Natural killer cell (primary cell): ENCODE data around the gene GLRX. TPM values are rescaled to one million over a fixed set of nuclear protein-coding genes. Genes with fewer than 3 reads are reported as not detected.

Experiments
- ATAC-seq, 3 donors: fragments of 150-1000 bp in 2 of 3; fragments of 200-7000 bp in 1 of 3; cut with Tn5 transposase; 1 replicate in 1 of 3; 2 replicates in 2 of 3; pipeline ENCODE4 v1.10.0; 2021; ENCODE audit warnings: mild to moderate bottlenecking in 2 of 3, moderate library complexity in 2 of 3
- DNase-seq, 2 donors: peaks; one replicate each; pipeline versions ENCODE4 v3.0.0 to v3.0.0-alpha.2; 2013 to 2021; ENCODE audit warnings: mixed read lengths in 1 of 2
- H3K27ac ChIP-seq: one replicate; pipeline ENCODE4 v1.5.1; 2013; ENCODE audit warnings: mild to moderate bottlenecking, low read length
- H3K27me3 ChIP-seq: one replicate; pipeline ENCODE4 v1.6.1; 2013; ENCODE audit warnings: low read length; ENCODE audit not compliant: control insufficient read depth, insufficient read depth
- H3K36me3 ChIP-seq: one replicate; pipeline ENCODE4 v1.6.1; 2013; ENCODE audit warnings: low read length; ENCODE audit not compliant: control insufficient read depth, insufficient read depth
- H3K4me1 ChIP-seq: one replicate; pipeline ENCODE4 v1.6.1; 2013; ENCODE audit warnings: low read length; ENCODE audit not compliant: control insufficient read depth, insufficient read depth
- H3K4me3 ChIP-seq: one replicate; pipeline ENCODE4 v1.5.1; 2013; ENCODE audit warnings: low read length
- H3K9me3 ChIP-seq: one replicate; pipeline ENCODE4 v1.6.1; 2013; ENCODE audit warnings: low read length; ENCODE audit not compliant: control insufficient read depth, insufficient read depth
- H3K27ac Mint-ChIP-seq, 2 donors: one replicate each; pipeline ENCODE4 v1.8.0; 2022; ENCODE audit warnings: mild to moderate bottlenecking in 2 of 2, mixed read lengths in 2 of 2, moderate library complexity in 1 of 2
- H3K27me3 Mint-ChIP-seq, 2 donors: one replicate each; pipeline ENCODE4 v1.8.0; 2022; ENCODE audit warnings: low read depth in 2 of 2, mixed read lengths in 2 of 2
- H3K36me3 Mint-ChIP-seq: one replicate; pipeline ENCODE4 v1.8.0; 2022; ENCODE audit warnings: mixed read lengths
- H3K4me1 Mint-ChIP-seq, 2 donors: one replicate each; pipeline ENCODE4 v1.8.0; 2022; ENCODE audit warnings: mixed read lengths in 2 of 2
- H3K4me3 Mint-ChIP-seq: one replicate; pipeline ENCODE4 v1.8.0; 2022; ENCODE audit warnings: mild to moderate bottlenecking, moderate library complexity, mixed read lengths
- H3K9me3 Mint-ChIP-seq, 2 donors: one replicate each; pipeline ENCODE4 v1.8.0; 2022; ENCODE audit warnings: mixed read lengths in 2 of 2
- CTCF ChIP-seq: fragments of 200-600 bp; IDR thresholded peaks from one replicate; pipeline ENCODE4 v1.8.0; 2022; ENCODE audit warnings: antibody characterized with exemption
- WGBS: methylation state at CpG from one replicate; pipeline ENCODE4 v1.1.7; 2013; ENCODE audit warnings: missing lambda C conversion rate; ENCODE audit not compliant: insufficient coverage; 5-methylcytosine and 5-hydroxymethylcytosine counted together
- intact Hi-C: fragments of 100-400 bp; cut with micrococcal nuclease; formaldehyde crosslinking; loops from one replicate; pipeline ENCODE4 v1.14.2; 2022
- total RNA-seq, 4 donors: library from RNA; stranded (reverse); fragments of 120-200 nt in 1 of 4; gene quantifications; one replicate each; pipeline versions ENCODE4 v1.2.3 to v1.2.4, GENCODE V29; 2013 to 2022

Gene GLRX
- total RNA-seq, 3 donors from 2014 or later (not counting 1 experiment from before 2014, with no cell fraction given), result 59.2 to 102 (median 62.5) TPM

DNA sequence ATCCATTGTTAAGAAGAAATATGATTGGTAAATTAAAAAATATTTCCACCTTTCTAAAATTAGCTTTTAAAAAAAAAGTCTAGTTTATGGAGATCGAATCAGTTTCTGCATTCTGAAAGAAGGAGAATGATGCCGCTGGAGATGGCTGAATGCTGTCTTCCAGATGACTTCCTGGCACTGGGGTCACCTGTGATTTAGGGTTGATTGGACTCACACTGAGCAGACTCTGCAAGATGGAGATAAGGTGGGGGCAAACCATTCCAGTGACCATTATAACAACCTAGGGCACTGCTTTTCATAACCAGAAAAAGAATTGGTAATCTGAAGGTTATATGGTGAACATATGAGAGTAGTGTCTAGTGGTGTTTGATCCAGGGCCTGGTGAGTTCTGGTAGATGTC, 50.6 kb downstream of the GLRX start:
- DNase-seq, result no peak
- Histone ChIP-seq H3K4me3 (no peak overlapping the region), H3K9me3 (no peaks in the 10 kb centered on the region), H3K36me3 (no peaks in the 10 kb centered on the region), H3K27ac (no peak overlapping the region), H3K4me1 (peaks cover 10% of the 10 kb centered on the region), H3K27me3 (no peaks in the 10 kb centered on the region)
- Mint-ChIP-seq H3K27ac (peak overlapping the region; percentile 89 to 91), H3K9me3 (no peaks in the 10 kb centered on the region), H3K27me3 (no peaks in the 10 kb centered on the region), H3K4me1 (peaks cover 27 to 32% of the 10 kb centered on the region in 2 donors), H3K36me3 (no peaks in the 10 kb centered on the region), H3K4me3 (no peak overlapping the region)
- 96% methylated on average over 2 of the region's 2 CpGs for WGBS
- no peak for ATAC-seq
- intact Hi-C loops, result no loop called here
- TF ChIP-seq CTCF, result no peak

- no peak overlapping the region for H3K4me3 ChIP-seq
- Mint-ChIP-seq H3K27me3 (no peaks in the 10 kb centered on the region), H3K4me3 (no peak overlapping the region), H3K9me3 (no peaks in the 10 kb centered on the region), H3K36me3 (no peaks in the 10 kb centered on the region), H3K4me1 (peaks cover 27 to 32% of the 10 kb centered on the region in 2 donors), H3K27ac (peak overlapping the region; percentile 89 to 91)
- H3K4me1 ChIP-seq, result peaks cover 10% of the 10 kb centered on the region
- 88% methylated on average over 6 of the region's 8 CpGs for WGBS
- H3K27ac ChIP-seq, result no peak overlapping the region
- no peaks in the 10 kb centered on the region for H3K27me3 ChIP-seq
- no peaks in the 10 kb centered on the region for H3K36me3 ChIP-seq
- no peaks in the 10 kb centered on the region for H3K9me3 ChIP-seq
- DNase-seq (no peak), ATAC-seq (no peak)
- no peak for TF ChIP-seq CTCF
- intact Hi-C loops, result no loop called here
Observed at GRCh38 chr5:95770830-95771708, 51.5 kb downstream of the GLRX start.

DNA sequence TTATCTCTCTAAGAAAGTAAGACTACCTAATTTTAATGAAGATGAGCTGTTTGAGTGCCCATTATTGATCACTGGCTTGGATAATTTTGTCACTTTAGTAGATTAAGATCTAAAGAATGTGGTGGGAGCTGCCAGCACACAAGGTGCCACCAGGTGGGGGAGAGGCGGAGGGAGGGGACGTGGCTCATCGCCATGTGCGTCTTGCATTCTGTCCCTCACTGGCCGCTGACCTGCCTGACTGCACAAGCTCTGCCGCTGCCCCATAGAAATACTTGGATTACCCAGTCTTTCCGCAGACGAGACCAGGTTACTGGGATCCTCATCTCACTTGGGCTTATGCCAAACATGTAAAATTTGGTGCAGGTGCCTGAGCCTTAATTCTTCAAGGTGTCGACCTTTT, 53.8 kb downstream of the GLRX start:
- Histone ChIP-seq H3K36me3 (no peaks in the 10 kb centered on the region), H3K27ac (no peak overlapping the region), H3K27me3 (no peaks in the 10 kb centered on the region), H3K4me3 (no peak overlapping the region), H3K4me1 (peaks cover 8% of the 10 kb centered on the region), H3K9me3 (no peaks in the 10 kb centered on the region)
- H3K27ac Mint-ChIP-seq, result no peak overlapping the region
- no peak for DNase-seq
- H3K4me3 Mint-ChIP-seq, result no peak overlapping the region
- ATAC-seq, result no peak
- no peaks in the 10 kb centered on the region for H3K27me3 Mint-ChIP-seq
- H3K9me3 Mint-ChIP-seq, result no peaks in the 10 kb centered on the region
- no peaks in the 10 kb centered on the region for H3K36me3 Mint-ChIP-seq
- no peak for TF ChIP-seq CTCF
- H3K4me1 Mint-ChIP-seq, result peaks cover 18 to 23% of the 10 kb centered on the region in 2 donors
- intact Hi-C loops, result no loop called here
- WGBS, result 99% methylated on average over 9 of the region's 9 CpGs
